Calu3 (cell line): ENCODE results near the gene ZPBP2. TPM values are rescaled to one million over a fixed set of nuclear protein-coding genes. Genes with fewer than 3 reads are reported as not detected.

Experiments used
- BruUV-seq: library from RNA; stranded (reverse); fragments of 400-500 nt; replicated peaks from 2 replicates; lab custom pipeline; 2021; lab: Mats Ljungman, UMichigan
- CTCF ChIA-PET: fragments of 300-600 bp; sonication (Branson Sonifier 250); formaldehyde crosslinking; loops from one replicate; lab custom pipeline; 2022; ENCODE audit warnings: antibody characterized with exemption; lab: Charles Lee
- DNase-seq: peaks from one replicate; pipeline ENCODE4 v3.0.0; 2022
- H3K27ac Mint-ChIP-seq: one replicate; pipeline ENCODE4 v1.8.0; 2022; ENCODE audit warnings: mixed read lengths; ENCODE audit not compliant: unreplicated experiment
- H3K27me3 Mint-ChIP-seq: one replicate; pipeline ENCODE4 v1.8.0; 2022; ENCODE audit warnings: mixed read lengths; ENCODE audit not compliant: unreplicated experiment
- H3K36me3 Mint-ChIP-seq: one replicate; pipeline ENCODE4 v1.8.0; 2022; ENCODE audit warnings: mild to moderate bottlenecking, moderate library complexity, mixed read lengths; ENCODE audit not compliant: insufficient read depth, unreplicated experiment
- H3K4me1 Mint-ChIP-seq: one replicate; pipeline ENCODE4 v1.8.0; 2022; ENCODE audit warnings: mild to moderate bottlenecking, low read depth, mixed read lengths; ENCODE audit not compliant: unreplicated experiment
- H3K4me3 Mint-ChIP-seq: one replicate; pipeline ENCODE4 v1.8.0; 2022; ENCODE audit warnings: mild to moderate bottlenecking, low read depth, moderate library complexity, mixed read lengths; ENCODE audit not compliant: unreplicated experiment
- H3K9me3 Mint-ChIP-seq: one replicate; pipeline ENCODE4 v1.8.0; 2022; ENCODE audit warnings: low read depth, mixed read lengths; ENCODE audit not compliant: unreplicated experiment
- CTCF ChIP-seq: fragments of 200-600 bp; IDR thresholded peaks from one replicate; pipeline ENCODE4 v1.8.0; 2022; ENCODE audit warnings: antibody characterized with exemption; ENCODE audit not compliant: unreplicated experiment
- intact Hi-C: fragments of 100-400 bp; cut with micrococcal nuclease; formaldehyde crosslinking; loops from one replicate; pipeline ENCODE4 v1.10.0; 2022; ENCODE audit not compliant: unreplicated experiment
- total RNA-seq: library from RNA; stranded (reverse); gene quantifications from 2 replicates; pipeline ENCODE4 v1.2.3, GENCODE V29; 2022

Gene ZPBP2
- total RNA-seq, 1 experiment from 2014 or later: not detected

GRCh38 chr17:39836117-39836516, 31.9 kb upstream of the ZPBP2 start:
- Mint-ChIP-seq H3K27me3 (no peaks in the 10 kb centered on the region), H3K9me3 (peaks cover 23% of the 10 kb centered on the region), H3K4me1 (no peaks in the 10 kb centered on the region), H3K36me3 (no peaks in the 10 kb centered on the region), H3K27ac (no peak overlapping the region), H3K4me3 (no peak overlapping the region)
- BruUV-seq: no TSS peak
- CTCF ChIA-PET: interaction anchor here (0.5 to 31.7 kb wide), 66 partner anchors 10 to 757 kb away, joined by 3 to 1809 read pairs (median 9); partner anchors contain the start of genes CASC3, ERBB2, GSDMA and GSDMB
- intact Hi-C loops: loop anchor here (5.0 kb wide), 1 partner anchor 861 kb away; no protein-coding TSS in a partner anchor
- TF ChIP-seq CTCF: no peak
- peak; percentile 74 for DNase-seq

DNA sequence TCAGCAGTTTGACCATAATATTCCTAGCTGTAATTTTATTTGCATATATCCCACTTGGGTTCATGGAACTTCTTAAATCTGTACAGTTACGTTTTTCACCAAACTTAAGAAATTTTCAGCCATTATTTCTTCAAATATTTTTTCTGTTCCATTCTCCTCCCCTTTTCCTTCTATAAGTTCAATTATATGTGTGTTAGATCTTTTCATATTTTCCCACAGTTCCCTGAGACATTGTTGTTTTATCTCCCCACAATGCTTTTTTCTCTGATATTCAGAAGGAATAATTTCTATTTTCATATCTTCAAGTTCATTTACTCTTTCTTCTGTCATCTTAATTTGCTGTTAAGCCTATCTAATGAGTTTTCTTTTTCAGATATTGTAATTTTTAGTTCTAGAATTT, 29.9 kb upstream of the ZPBP2 start:
- Mint-ChIP-seq H3K4me1 (no peaks in the 10 kb centered on the region), H3K4me3 (no peak overlapping the region), H3K27ac (no peak overlapping the region), H3K9me3 (peaks cover 23% of the 10 kb centered on the region), H3K27me3 (no peaks in the 10 kb centered on the region), H3K36me3 (no peaks in the 10 kb centered on the region)
- no peak for TF ChIP-seq CTCF
- CTCF ChIA-PET: interaction anchor here (0.6 to 31.7 kb wide), 38 partner anchors 8 to 237 kb away, joined by 3 to 1809 read pairs (median 9); partner anchors contain the start of genes ERBB2, GSDMA, IKZF3 and LRRC3C
- no TSS peak for BruUV-seq
- no peak for DNase-seq
- intact Hi-C loops: loop anchor here (5.0 kb wide), 1 partner anchor 859 kb away; no protein-coding TSS in a partner anchor

DNA sequence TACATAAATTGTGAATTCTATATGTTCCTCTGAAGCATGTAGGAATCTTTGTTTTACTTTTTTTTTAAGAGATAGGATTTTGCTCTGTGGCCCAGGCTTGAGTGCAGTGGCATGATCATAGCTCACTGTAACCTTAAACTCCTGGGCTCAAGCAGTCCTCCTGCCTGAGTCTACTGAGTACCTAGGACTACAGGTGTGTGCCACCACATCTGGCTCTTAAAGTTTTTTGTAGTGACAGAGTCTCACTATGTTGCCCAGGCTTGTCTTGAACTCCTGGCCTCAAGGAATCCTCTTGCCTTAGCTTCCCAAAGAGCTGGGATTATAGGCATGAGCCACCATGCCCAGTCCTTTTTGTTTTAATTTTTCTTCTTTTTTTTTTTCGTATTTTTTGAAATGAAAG, 29.2 kb upstream of the ZPBP2 start:
- Mint-ChIP-seq H3K4me3 (no peak overlapping the region), H3K27me3 (no peaks in the 10 kb centered on the region), H3K9me3 (peaks cover 21% of the 10 kb centered on the region), H3K4me1 (no peaks in the 10 kb centered on the region), H3K36me3 (no peaks in the 10 kb centered on the region), H3K27ac (no peak overlapping the region)
- intact Hi-C loops: loop anchor here (5.0 kb wide), 1 partner anchor 859 kb away; no protein-coding TSS in a partner anchor
- CTCF ChIA-PET: interaction anchor here (0.9 to 31.7 kb wide), 38 partner anchors 7 to 469 kb away, joined by 3 to 1809 read pairs (median 8); partner anchors contain the start of genes ERBB2, GSDMA, IKZF3 and LRRC3C
- no peak for TF ChIP-seq CTCF
- DNase-seq: peak; percentile 60
- BruUV-seq: no TSS peak

- intact Hi-C loops: loop anchor here (10.0 kb wide), 1 partner anchor 574 kb away; the partner anchor contains the start of gene TOP2A
- peak; percentile 70 for DNase-seq
- no peaks in the 10 kb centered on the region for H3K36me3 Mint-ChIP-seq
- CTCF ChIA-PET: interaction anchor here (0.5 to 31.7 kb wide), 34 partner anchors 13 to 1248 kb away, joined by 3 to 1809 read pairs (median 8); partner anchors contain the start of genes ERBB2, GSDMA, IKZF3 and LRRC3C
- H3K4me1 Mint-ChIP-seq: no peaks in the 10 kb centered on the region
- no peaks in the 10 kb centered on the region for H3K27me3 Mint-ChIP-seq
- H3K9me3 Mint-ChIP-seq: peaks cover 9% of the 10 kb centered on the region
- no TSS peak for BruUV-seq
- H3K27ac Mint-ChIP-seq: no peak overlapping the region
- no peak overlapping the region for H3K4me3 Mint-ChIP-seq
- no peak for TF ChIP-seq CTCF
Observed at GRCh38 chr17:39841134-39841683, 26.8 kb upstream of the ZPBP2 start.
